Activated CD4-positive, CD25-positive, alpha-beta regulatory T cell (primary cell): ENCODE results near the gene CHST13.

Source experiments
- DNase-seq, 4 experiments: peaks; one replicate each; lab custom pipeline; 2025; lab: John Stamatoyannopoulos, UW

Gene CHST13

GRCh38 chr3:126541628-126542339 is 17.8 kb downstream of the CHST13 start:
- no peak for DNase-seq

DNA sequence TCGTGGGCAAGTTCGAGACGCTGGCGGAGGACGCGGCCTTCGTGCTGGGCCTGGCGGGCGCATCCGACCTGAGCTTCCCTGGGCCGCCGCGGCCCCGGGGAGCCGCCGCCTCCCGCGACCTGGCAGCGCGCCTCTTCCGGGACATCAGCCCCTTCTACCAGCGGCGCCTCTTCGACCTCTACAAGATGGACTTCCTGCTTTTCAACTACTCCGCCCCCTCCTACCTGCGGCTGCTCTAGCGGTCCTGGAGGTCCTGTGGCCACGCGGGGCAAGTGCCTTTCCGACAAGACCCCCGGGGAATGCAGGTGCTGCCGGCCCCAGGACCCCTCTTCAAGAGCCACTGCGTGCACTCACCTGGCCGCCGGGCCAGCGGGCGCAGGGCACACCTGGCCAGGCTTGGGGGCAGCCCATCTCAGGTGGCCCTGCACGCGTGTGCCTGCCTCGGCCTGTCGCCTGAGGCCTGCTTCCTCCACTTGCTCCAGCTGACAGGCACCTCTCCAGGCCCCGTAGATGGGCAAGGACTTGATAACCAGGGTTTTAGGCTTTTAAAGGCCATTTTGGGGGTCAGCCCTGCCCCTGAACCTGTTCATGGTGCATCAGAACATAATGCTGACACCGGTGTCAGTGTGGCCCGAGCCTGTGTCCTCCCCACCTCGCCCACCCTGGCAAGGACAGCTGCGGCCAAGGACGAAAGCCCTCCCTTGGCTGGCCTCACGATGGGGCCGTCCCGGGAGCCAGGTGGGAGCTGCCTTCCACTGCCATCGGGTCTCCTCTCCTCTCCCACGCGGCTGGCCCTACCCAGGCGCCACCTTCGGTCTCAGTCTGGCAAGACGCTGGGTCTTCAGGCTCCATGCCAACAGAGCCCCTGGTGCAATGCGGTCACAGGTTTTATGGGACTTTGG is 18.6 kb downstream of the CHST13 start:
- DNase-seq = no peak

DNA sequence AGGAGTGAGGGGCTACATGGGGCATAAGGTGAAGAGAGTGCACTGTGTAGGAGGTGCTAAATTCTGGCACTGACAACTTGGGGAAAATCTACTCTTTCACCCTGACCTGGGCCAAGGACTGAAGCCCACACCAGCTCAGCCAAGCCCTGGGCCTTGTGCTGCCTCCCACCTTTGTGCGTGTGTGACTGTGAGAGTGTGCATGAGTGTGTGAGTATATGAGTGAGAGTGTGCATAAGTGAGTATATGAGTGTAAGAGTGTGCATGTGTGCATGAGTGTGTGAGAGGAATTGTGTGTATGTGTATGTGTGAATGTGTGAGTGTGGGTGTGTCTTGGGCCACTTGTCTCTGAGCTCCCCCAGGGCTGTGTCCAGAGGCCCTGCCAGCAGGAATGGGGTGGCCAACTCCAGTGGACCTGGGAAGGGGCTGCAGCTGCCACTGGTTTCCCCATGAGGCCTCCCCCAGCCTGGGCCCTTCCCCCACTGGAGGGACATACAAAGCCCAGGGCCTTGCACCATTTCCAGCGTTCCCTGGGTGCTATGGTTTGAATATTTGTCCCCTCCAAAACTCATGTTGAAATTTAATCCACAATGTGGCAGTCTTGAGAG is 19.6 kb downstream of the CHST13 start:
- DNase-seq = no peak

- DNase-seq = no peak
Measured at GRCh38 chr3:126544596-126545281, 20.8 kb downstream of the CHST13 start.

DNA sequence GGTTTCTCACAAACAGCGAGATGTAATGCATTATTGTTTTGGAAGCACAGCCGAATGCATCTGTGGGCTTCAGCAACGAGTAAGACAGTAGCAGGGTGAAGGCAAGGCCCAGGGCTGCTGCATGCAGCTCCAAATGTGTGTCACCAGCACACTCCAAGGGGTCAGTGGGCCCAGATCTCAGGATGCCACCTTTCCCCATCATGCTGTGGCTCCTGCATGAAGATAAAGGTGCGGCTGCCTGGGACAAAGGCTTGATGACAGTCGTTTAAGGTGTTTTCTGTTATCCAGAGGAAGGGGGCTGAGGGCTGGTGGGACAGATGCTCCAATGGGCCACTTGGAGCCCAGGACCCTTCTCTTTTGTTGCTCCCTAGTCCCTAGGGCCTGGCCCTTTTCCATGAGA is 21.6 kb downstream of the CHST13 start:
- DNase-seq = no peak

DNA sequence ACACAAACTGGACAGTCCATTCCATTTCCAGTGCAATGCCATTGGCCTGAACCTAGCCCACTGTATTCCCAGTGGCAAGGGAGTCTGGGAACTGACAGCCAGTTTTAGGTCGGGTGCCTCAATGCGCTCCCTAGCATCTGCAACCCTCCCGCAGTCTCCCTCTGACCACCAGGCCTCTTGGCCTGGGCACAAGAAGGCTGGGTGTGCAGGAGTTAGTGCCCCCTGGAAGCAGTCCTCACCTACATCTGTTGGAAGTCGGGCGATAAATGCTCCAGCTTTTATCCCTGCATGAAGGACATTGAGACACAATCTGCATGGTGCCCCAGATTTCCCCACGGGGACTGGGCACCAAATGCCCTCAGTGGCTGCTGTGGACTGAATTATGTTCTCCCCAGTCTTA is 22.1 kb downstream of the CHST13 start:
- DNase-seq = no peak

GRCh38 chr3:126546549-126547239 is 22.7 kb downstream of the CHST13 start:
- DNase-seq = no peak

- DNase-seq = no peak
Measured at GRCh38 chr3:126547721-126548120, 23.8 kb downstream of the CHST13 start.

DNA sequence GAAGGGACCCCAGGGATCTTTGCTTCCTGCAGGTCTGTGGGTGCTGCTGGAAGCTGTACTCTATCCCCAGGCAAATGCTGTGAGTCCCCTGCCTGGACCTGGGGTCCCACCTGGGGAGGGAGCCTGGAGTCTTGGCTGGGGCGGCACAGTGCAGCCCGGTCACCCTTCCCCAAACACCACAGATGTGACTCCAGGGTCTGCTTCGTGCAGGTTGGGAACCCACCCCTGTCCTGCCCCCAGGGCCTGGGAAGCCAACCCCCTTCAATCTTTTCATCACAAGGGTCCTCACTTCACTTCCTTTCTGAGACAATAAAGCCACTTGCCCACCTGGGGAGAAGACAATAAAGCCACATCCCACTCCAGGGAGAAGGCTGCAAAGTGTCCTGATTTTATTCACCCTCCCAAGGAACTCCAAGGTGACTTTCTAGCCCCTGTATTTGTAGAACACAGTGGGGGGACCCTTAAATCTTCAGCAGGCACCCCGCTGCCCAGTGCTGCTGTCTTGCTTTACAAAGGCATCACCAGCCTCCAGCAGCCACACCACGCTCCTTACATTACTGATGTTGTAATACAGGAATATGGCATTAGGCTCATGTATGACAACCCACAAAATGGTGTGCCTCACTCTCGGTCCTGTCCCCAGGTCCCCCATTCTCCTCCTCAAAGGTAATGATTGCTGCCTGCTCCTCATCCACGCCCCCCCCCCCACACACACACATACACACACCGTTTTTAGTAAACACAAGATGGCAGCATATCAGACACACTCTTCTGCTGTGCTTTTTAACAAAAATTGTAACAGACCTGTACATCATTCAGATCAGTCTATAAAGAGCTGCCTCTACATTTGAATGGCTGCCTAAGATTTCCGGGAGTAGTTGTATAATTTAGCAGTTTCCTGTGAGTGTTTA is 24.9 kb downstream of the CHST13 start:
- no peak for DNase-seq

GRCh38 chr3:126549861-126550487 is 26.0 kb downstream of the CHST13 start:
- no peak for DNase-seq

DNA sequence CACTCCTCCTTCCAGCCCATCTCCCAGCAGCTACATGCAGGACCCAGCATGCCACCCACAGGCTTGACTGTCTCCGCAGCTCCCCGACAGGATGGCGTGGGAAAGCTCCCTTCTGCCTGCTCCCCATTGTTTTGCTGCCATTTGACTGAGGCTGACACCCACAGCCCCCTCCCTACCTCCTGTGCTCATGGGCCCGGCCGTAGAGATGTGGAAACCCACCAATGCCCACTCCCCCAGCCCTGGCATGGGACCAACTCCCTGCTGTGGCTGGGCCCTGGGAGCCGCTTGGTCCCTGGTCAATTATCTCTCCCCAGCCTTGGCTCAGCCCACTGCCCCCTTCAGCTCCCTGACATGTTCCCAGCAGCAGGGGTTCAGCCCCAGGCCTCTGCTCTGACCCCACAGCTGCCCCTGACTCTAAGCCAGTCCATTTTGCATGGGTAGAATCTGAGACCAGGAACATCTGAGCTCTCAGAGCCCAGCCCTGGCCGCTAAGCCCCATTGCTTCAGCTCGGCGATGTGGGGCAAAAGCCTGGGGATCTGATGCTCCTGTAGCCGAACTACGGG is 26.6 kb downstream of the CHST13 start:
- no peak for DNase-seq

GRCh38 chr3:126551121-126551838 is 27.3 kb downstream of the CHST13 start:
- DNase-seq = no peak

DNA sequence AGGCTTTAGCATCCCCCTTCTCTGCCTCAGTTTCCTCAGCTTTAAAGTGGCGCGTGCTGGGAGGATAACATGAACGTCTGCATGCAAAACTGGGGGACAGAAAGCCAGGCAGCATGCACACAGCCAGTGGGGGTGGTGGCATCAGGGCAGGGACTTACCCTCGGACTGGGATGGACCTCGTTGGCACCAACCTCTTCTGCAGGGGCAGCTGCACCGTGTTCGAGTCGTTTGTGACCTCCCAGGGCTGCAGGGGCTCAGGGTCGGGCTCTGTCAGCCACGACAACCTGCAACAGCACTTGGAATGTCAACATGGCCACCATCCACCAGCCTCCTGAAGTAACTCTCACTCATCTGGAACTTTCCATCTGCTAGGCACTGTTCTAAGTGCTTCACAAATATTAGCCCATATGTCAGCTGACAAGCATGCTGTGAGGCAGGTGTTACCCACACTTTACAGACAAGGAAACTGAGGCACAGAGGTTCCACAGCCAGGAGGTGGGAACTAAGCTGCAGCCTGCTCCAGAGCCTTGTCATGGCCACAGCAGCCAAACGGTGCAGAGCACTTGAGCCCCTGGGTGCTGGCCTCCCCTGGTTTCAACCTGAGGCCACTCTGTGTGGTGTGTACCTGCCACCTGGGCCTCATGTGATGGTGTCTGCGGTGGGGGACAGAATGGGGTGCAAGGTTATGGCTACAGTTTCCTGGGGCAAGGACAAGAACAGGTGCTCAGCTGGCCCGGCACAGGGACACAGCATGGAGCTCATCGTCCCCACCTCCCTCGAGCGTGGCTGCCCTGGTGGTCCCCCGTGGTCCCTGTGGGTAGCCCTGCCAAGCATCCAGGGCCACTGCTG is 28.1 kb downstream of the CHST13 start:
- no peak for DNase-seq

- DNase-seq = no peak
Measured at GRCh38 chr3:126552688-126553283, 28.8 kb downstream of the CHST13 start.

DNA sequence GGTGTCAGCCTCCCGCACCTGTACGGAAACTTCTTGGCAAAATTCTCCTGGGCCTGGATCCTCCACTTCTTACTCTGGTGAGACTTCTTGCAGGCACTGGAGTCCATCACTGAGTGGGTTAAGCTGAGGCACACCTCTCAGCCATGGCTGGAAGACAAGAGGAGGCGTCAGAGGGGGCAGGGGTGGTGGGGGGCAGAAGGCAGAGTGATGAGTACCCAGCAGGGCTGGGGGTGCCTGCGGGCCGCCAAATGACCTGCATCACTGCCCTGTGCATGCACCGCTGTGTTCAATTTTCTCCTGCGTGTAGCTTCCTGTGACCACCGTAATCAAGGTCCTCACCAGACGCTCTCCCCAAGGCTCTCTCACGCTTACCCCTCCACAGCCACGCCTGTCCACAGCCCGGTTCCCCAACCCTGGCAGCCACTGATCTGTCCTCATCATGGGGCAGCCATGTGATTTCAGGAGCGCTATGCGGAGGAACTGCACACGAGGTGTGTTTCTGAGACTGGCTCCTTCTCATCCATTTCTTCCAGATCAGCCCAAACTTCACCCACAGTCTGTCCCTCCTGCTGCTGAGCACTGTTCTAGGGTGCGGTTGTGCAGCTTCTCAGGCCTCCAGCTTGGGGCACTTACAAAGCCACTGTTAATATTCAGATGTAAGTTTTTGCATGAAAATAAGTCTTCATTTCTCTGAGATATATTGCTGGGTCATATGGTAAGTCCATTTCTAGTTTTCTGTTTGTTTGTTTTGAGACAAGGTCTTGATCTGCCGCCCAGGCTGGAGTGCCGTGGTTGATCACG is 29.5 kb downstream of the CHST13 start:
- DNase-seq = no peak

GRCh38 chr3:126554560-126555525 is 30.9 kb downstream of the CHST13 start:
- no peak for DNase-seq
